Activated naive CD4-positive, alpha-beta T cell treated with anti-CD3 and anti-CD28 coated beads, Interleukin-2, amount 50 U/mL, for 16 hours (primary cell): ENCODE measurements around the gene RETN.
"Not testable (repeated sequence)": the region's sequence is repeated elsewhere in the genome, so short reads cannot be mapped to it uniquely, and the experiment has no call there.

Source experiments
- DNase-seq: peaks from one replicate; pipeline ENCODE4 v3.0.0-alpha.2; 2020

The RETN gene

GRCh38 chr19:7638802-7639465 is 29.9 kb upstream of the RETN start:
- no peak for DNase-seq

GRCh38 chr19:7639863-7640348 is 28.9 kb upstream of the RETN start:
- no peak for DNase-seq

- no peak for DNase-seq
These were observed 28.0 kb upstream of the RETN start for GRCh38 chr19:7640803-7641202.

- no peak for DNase-seq
These were observed 27.3 kb upstream of the RETN start for GRCh38 chr19:7641290-7642276.

- DNase-seq, result no peak
These were observed 26.4 kb upstream of the RETN start for GRCh38 chr19:7642295-7643030.

- DNase-seq, result no peak
These were observed 25.8 kb upstream of the RETN start for GRCh38 chr19:7643031-7643415.

GRCh38 chr19:7643629-7644549 is 25.0 kb upstream of the RETN start:
- not testable (repeated sequence) for DNase-seq

- DNase-seq, result no peak
These were observed 24.3 kb upstream of the RETN start for GRCh38 chr19:7644550-7644877.

- no peak for DNase-seq
These were observed 23.7 kb upstream of the RETN start for GRCh38 chr19:7645163-7645562.

GRCh38 chr19:7645656-7646425 is 23.0 kb upstream of the RETN start:
- DNase-seq, result no peak

GRCh38 chr19:7646426-7646700 is 22.5 kb upstream of the RETN start:
- DNase-seq, result no peak

- DNase-seq, result no peak
These were observed 21.7 kb upstream of the RETN start for GRCh38 chr19:7647156-7647555.

GRCh38 chr19:7648265-7649014 is 20.4 kb upstream of the RETN start:
- DNase-seq, result no peak

GRCh38 chr19:7650148-7650547 is 18.7 kb upstream of the RETN start:
- DNase-seq, result no peak

GRCh38 chr19:7652061-7652641 is 16.7 kb upstream of the RETN start:
- peak; percentile 77 for DNase-seq

GRCh38 chr19:7654401-7654800 is 14.4 kb upstream of the RETN start:
- no peak for DNase-seq

GRCh38 chr19:7655581-7655980 is 13.3 kb upstream of the RETN start:
- DNase-seq, result no peak

- no peak for DNase-seq
These were observed 11.6 kb upstream of the RETN start for GRCh38 chr19:7657131-7657751.

- peak; percentile 55 for DNase-seq
These were observed 10.6 kb upstream of the RETN start for GRCh38 chr19:7658219-7658686.
